ENCODE measurements around the gene ARHGEF10L.

Gene ARHGEF10L

DNA sequence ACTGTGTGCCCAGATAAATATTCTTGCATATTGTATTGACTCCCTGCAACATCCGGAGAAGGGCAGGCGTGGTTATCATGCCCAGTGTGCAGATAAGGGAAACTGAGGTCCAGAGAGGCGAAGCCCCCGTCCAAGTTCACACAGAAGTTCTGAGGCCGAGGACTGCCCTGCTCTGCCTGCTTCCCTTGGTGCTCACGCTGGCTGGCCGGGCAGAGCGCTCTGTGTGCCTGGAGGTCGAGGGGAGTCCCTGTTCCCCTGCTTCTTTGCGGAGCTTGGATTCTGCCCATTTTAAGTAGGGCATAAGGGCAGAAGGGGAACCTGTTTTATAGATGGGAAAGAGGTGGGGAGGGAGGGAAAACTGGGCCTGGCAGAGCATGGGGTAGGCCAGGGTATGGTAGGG is 122.8 kb downstream of the ARHGEF10L start:
- FAIRE-seq = no peak

DNA sequence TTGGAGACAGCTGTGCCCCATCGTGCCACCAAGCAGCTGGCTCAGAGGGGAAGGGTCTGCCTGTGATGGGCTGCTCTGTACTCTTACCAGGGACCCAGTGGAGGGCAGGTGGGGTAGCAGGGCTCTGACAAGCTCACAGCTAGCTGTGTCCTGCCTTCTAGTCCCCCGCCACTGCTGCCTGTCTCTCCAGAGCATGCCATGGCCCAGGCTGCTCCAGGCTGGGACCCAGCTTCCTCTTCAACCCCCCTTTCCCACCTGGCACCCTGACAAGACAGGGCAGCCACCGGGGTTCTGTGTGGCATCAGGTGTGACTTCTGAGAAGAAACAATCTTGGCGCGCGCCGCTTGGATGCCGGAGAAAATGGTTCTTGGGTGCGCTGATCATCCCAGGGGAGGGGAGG is 123.3 kb downstream of the ARHGEF10L start:
- no peak for FAIRE-seq

DNA sequence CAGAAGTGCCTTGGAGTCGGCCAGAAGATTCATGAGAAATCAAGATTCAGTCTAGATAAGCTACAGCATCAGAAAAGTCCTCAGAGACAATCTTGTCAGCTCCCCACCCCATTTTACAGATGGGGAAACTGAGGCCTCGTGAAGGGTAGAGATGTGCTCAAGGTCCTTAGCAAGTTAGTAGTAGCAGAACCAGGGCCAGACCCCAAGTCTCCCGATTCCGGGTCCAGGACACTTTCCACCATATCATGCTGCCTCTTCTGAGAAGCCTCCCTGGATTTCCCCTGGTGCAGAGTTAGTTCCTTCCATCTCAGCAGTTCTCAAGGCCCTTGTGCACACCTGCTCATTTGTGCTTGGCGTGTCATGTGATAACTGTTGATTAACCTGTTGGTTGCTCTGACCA is 124.1 kb downstream of the ARHGEF10L start:
- FAIRE-seq = no peak

DNA sequence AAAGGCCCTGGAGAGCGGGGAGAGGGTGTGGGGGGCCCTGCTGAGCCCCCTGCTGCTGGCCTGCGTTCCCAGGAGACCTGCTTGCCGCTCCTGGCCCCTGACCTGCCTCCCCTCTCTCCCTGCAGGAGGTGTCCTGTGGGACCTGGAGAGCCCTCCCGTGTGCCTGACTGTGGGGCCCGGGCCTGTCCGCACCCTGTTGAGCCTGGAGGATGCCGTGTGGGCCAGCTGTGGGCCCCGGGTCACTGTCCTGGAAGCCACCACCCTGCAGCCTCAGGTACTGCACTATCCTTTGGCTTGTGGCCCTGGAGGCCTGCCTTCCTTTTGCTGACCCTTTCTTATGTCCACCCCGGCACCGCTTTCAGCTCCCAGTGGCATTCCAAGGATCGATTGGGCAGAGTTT is 124.8 kb downstream of the ARHGEF10L start:
- no peak for FAIRE-seq

DNA sequence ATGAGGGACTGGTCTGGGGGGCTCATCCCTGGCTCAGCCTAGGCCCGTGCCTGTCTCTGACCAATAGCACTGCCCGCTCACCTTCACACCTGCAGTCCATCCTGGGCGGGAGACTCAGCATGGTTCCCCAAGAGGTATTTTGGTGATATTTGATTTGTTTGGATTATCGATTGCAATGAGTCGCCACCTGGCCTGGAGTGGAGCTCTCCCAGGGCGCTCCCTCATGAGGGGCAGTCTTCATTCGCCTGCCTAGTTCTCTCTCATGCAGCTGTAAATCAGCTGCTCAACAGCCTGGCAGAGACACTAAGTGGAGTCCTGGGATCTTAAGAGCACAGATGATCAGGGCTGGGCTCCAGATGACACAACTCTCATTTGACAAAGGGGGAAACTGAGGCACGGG is 125.6 kb downstream of the ARHGEF10L start:
- FAIRE-seq = no peak

DNA sequence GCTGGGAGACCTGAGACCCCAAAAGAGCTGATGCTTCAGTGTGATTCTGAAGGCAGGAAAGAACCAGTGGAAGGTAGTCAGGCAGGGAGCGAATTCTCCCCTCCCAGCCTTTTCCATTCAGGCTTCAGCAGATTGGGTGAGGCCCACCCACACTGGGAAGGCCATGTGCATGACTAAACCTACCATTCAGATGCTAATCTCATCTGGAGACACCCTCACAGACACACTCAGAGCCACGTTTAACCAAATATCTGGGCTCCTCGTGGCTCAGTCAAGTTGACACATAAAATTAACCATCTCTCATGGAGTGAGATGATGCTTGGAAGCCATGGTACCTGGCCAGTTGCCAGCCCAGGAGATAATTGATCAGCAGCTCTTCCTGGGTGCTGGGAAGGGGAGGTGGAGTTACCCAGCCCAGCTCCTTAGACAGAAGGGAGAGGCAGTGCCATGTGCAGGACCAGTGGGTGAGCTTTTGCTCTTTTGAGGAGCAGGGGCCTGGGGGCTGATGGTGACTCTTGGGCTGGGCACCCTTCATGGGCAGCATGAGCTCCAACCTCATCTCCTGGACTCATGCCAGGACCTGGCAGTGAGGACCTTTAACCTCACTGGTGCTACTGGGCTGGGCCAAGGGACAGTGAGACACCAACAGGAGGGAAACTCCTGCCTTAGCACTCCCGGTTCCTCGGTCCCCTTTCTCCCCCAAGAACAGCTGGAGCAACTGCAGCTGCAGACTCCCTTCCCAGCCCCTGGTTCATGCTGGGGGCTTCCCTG is 126.6 kb downstream of the ARHGEF10L start:
- no peak for FAIRE-seq

DNA sequence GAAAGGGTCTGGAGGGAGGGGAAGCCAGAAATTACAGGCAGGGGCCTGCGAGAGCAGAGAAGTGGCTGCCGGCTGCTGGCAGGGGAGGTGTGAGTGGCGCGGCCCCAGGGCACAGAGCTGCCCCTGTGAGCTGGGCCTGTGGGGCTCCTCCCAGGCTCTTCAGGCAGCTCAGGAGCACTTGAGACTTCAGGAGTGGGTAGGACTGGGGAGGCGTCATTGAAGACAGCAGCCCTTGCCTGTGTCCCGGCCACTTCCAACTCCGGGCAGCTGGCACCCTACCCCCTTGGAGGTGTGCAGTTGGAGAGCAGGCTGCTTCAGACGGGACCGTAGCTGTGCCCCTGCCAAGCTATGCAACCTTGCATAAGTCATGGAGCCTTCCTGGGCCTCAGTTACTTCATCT is 128.1 kb downstream of the ARHGEF10L start:
- no peak for FAIRE-seq

DNA sequence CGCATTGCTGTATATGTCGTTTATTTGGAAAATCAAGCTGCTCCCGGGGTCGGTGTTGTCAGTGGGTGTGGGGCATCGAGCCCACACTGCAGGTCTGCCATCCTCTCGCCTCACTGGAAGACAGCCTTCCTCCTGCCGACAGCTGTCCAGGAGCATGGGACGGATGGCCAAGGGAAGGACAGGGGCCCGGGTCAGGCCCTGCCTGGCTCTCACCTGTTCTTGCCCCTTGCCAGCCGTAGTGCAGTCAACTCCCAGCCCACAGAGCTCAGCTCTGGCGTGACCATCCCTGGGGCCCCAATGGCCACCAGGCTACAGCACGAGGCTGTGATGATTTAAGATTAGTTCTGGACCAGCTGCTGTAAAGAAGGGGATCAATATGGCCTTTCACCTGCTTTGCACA is 128.7 kb downstream of the ARHGEF10L start:
- no peak for FAIRE-seq

DNA sequence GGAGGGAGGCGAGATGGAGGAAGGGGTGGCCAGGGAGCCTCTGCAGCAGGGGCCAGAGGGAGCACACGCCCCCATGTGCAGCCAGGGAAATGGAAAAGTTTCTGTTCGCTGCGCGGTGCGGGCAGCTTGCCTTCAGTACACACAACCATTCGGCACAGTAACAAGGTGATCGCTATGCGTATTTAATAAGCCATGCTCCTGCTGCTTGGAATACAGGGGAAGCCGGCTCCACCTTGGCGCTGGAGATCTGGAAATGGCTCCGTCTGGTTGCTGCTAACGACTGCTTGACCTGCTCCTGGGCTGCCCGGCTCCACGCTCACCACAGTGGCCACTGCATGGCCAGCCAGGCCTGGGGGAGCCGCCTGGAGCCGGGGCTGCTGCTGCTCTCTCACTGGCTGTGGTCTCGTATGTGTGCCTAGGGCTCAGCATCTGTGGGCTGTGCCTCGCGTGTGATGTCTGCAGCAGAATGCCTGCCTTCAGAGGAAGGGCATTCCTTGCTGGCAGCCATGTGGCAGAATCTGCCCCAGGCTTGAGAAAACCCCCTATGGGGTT is 129.2 kb downstream of the ARHGEF10L start:
- no peak for FAIRE-seq

DNA sequence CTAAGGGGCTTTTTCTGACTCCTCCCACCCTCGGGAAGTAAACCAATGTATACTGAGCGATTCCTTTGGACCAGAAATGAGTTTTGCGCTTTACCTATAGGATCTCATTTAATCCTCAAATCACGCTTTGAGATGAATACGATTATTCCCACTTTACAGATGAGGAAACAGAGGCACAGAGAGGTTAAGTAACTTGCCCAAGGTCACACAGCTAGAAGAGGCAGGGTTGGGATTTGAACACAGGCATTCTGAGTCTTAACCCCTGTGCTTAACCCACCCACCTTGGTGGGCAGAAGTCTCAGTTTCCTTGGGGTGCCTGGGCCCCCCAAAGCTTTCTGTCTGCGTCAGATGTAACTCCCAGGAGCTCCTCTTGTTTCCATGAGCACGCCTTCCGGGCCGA is 129.8 kb downstream of the ARHGEF10L start:
- no peak for FAIRE-seq

DNA sequence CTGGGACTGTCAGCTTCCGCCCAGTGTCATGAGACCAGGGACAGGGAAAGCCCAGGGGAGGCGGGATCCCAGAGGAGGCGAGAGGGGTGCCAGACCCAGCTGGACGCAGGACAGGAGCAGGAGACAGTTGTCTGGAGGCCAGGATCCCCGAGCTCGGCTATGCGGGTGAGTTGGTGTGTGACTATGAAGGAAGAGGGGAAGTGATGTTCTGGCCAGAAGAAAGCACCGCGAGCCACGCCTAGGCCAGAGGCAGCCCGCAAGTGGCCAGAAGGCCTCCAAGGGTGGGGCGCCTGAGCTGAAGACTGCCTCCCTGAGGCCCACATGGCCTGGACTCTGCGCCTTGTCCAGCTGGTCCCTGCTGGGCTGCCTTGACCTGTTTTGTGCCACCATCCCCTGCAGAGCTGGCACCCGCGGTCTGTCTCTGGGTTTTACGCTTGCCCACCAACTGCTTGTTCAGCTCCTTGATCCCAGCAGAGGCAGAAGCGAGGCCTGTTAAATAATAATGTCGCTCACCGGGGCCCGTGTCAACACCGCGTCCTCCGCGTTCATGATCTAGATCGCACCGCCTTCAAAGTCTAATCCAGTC is 130.5 kb downstream of the ARHGEF10L start:
- no peak for FAIRE-seq

DNA sequence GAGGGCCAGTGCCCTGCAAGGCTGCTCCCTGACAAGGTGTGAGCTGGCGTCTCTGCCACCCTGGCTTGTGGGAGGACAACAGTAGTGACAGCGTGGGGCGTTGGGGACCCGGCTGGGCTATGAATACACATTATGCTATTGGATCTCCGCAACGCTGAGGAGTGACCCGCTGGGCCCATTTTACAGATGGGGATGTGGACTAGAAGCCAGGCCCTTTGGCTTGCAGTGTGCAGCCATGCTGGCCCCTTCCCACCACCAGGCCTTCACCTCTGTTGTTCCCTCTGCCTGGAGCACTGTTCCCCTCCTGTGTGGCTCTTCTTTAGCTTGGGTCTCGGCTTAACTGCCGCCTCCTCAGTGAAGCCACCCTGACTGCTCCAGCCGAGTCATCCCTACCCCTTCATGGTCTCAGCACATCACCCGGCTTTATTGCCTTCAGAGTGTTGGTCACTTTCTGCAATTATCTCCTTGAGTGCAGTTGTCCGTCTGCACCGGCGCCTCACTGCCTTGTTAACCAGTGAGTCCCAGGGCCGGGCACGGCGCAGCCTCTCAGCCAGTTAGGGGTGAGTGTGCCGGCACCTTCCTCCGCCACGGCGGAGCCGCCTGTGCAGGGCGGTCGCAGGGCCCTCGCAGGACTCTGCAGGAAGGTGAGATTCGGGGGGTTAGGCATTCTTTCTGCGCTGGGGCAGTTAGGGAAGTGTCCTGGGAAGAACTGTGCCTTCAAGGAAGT is 131.3 kb downstream of the ARHGEF10L start:
- no peak for FAIRE-seq

DNA sequence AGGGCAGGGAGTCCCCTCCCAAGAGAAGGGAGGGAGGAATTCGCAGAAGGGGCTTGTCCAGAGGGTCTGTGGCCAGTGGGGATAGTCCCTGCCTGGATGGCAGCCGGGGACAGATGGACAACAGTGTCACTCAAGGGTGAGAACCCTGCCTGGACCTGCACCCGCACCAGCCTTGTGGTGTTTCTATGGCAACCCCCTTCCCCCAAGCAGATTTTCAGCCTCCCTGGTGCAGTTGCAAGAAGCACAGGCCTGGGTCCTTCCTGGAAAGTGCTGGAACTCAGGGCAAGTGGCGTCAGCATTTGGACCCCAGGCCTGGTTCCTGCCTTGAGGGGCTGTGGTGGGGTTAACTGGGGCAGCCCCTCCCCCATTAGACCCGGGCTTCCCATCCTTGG is 131.8 kb downstream of the ARHGEF10L start:
- FAIRE-seq = no peak

DNA sequence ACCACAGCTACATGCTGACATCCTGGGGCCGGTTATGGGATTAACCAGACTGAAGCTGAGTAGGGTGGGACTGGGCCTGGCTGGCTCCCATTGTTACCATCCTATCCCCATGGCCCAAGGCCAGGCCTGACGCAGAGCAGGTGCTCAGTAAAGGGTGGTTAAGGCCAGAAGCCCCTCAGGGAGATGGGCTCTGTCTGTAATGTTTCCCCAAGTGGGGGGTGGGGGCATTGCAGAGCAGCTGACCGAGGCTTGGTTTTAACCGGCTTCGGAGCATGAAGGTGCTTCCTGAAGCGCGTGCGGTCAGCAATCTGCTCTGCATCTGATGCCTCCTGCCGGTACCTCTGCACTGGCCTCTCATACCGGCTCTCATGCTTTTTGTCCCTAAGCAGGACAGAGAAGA is 132.2 kb downstream of the ARHGEF10L start:
- no peak for FAIRE-seq

DNA sequence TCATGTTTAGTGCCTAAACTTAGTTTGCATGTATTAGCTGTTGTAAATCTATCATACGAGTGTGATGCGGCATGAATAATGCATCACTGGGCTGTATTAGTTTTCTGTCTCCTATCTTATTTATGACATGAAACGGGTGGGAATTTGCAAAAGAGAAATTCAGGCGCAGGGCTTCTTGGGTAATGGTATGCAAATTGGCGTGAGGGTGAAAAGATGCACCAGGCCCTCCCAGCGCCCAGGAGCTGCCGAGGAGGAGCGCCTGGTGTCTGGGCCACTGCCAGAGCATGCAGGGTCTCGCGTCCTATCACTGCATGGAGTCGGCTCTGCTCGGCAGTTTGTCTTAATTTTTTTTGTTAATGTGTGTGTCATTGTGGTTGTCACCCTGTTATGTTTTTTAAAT is 132.7 kb downstream of the ARHGEF10L start:
- no peak for FAIRE-seq

DNA sequence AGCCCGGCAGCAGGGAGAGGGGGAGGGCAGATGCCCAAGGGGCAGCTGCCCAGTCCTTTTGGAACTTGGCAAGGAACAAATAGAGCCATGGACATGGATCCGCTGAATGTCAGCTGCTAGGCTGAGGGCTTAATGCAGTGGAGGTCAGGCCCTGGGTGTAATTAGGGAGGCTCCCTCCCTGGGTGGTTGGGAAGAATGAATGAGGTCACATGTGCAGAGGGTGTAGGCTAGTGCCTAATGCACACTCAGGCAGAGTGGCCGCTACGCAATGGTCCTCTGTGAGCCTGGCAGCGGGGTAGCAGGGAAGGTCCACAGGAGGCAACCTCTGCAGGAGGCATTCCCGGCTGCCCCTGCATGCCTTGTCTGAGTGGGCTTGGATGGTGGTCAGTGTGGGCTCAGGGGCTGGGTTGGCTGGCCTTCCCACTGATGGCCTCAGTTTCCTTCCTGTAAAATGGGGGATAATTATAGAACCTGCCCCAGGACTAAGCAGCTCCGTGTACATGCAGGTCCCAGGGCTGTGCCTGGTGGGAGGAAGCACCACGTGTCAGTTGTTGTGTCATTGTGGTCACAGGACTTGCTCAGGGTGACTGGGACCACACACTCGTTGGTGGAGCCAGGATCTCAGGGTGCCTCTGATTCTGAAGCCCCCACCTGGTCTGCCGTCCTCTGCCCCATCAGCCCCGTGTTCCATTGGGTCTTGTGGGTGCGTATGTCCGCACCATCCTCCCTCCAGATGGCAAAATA is 134.0 kb downstream of the ARHGEF10L start:
- FAIRE-seq = no peak

DNA sequence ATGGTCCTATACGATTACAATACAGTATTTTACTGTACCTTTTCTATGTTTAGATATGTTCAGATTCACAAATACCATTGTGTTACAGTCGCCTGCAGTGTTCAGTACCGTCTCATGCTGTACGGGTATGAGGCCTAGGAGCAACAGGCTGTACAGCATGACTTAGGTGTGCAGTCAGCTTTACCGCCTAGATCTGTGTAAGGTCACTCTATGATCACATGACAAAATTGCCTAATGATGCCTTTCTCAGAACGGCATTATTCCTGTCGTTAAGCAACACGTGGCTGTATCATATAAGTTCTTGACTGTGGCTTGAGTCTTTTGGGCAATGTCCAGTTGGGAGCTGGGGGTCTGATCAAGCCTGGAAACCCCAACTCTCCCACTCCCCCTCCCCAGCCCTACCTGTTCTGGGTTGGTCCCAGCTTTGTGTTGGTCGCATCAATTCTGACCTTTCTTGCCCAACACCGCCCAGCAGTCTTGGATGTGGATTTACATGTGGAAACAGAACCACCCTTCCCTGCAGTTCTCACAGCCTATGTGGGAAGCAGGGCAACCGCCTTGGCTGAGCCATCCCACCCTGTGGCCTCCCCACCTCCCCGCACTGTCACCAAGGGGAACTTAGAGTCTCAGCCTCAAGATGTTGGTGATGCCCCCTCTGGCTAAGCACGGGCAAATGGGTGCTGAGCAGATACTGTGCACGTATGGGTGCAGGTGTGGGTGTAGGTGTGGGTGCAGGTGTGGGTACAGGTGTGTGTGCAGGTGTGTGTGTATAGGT is 135.4 kb downstream of the ARHGEF10L start:
- FAIRE-seq = no peak

DNA sequence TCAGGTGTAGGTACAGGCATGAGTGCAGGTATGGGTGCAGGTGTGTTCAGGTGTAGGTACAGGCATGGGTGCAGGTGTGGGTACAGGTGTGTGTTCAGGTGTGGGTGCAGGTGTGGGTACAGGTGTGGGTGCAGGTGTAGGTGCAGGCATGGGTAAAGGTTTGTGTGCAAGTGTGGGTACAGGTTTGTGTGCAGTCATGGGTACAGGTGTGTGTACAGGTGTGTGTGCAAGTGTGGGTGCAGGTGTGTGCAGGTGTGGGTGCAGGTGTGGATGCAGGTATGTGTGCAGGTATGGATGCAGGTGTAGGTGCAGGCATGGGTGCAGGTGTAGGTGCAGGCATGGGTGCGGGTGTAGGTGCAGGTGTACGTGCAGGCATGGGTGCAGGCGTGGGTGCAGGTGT is 136.2 kb downstream of the ARHGEF10L start:
- FAIRE-seq = no peak

DNA sequence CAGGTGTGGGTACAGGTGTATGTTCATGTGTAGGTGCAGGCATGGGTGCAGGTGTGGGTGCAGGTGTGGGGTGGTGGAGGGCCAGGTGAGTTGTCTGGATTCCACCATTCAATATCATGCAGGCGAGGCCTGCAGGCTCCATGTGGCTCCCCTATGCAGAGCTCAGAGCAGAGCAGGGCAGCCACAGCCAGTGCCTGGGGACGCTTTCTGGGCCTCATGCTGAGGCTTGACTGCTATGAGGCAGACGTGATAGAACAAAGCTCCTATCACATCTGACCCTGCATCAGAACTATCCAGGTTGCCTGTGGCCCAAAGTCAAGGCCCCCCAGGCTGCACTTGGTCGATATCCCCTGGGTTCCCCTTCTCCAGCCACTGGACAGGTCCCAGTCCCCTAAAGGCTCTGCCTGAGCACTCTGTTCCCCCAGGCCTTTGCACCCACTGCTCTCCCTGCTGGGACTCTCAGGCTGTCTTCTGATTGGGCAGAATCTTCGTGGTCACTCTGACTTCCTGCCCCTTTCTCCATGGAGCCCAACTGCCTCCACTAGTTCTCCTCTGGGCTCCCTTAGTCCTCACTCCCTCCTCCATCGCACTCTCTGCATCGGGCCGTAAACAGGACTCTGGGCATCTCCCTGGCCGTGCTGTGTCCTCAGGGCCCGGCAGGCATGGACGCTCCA is 137.0 kb downstream of the ARHGEF10L start:
- no peak for FAIRE-seq

DNA sequence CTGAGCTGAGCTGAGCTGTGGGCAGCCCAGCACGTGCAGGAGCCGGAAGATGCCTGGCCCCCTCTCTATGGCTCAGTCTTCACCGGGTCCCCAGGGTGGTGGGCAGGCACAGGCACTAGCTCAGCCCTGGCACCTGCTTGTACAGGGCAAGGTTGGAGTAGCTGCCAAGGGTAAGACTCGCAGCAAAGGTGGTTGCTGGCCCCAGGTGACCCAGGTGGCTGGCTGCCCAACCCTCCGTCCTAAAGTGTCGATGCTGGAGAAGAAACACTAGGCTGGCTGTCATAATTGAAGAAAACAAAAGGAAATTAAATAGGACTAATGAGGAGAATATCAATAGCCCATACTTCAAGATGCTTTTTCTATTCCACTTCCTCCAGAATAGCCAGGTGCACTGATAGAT is 138.5 kb downstream of the ARHGEF10L start:
- FAIRE-seq = no peak

DNA sequence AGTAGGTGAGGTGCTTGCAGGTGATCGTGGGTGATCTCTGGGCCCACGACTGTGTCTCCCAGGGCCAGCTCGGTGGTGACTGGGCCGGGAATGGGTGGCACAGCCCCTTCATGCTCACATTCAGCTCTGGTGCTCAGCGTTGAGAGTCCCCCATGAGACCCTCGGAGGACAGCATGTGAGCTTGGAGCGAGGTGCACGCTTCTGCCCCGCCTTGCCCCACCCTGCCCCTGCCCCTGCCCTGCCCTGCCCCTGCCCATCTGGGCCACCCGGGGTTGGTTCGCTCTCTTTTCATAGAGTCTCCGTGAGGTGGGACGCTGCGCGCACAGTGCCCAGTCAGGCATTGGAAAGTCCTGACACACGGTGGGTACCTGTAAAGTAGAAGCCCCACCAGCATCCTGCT is 140.4 kb downstream of the ARHGEF10L start:
- no peak for FAIRE-seq

DNA sequence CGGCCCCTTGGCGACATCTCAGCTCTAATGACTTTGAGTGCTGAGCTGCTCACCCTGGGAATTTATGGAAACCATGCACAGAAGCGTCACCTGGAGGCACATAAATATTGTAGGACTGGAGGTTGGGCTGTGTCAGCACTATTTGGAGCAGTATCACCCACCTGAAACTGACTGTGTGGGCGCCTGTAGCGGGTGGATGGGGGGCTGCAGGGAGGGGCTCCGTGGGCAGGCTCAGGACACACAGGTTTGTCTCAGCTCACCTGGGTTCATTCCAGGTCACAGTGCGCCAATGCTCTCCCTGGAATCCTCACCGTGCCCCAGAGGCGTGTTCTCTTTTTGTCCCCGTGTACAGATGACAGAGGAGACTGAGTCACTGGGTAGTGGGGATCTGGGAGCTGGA is 140.8 kb downstream of the ARHGEF10L start:
- FAIRE-seq = no peak

Data from islet of Langerhans (tissue), 1 donor.